ENCODE results near the gene LAMA2.

GRCh38 chr6:129416337-129416990 is 533.5 kb downstream of the LAMA2 start:
- TF ChIP-seq, protein P1, sequence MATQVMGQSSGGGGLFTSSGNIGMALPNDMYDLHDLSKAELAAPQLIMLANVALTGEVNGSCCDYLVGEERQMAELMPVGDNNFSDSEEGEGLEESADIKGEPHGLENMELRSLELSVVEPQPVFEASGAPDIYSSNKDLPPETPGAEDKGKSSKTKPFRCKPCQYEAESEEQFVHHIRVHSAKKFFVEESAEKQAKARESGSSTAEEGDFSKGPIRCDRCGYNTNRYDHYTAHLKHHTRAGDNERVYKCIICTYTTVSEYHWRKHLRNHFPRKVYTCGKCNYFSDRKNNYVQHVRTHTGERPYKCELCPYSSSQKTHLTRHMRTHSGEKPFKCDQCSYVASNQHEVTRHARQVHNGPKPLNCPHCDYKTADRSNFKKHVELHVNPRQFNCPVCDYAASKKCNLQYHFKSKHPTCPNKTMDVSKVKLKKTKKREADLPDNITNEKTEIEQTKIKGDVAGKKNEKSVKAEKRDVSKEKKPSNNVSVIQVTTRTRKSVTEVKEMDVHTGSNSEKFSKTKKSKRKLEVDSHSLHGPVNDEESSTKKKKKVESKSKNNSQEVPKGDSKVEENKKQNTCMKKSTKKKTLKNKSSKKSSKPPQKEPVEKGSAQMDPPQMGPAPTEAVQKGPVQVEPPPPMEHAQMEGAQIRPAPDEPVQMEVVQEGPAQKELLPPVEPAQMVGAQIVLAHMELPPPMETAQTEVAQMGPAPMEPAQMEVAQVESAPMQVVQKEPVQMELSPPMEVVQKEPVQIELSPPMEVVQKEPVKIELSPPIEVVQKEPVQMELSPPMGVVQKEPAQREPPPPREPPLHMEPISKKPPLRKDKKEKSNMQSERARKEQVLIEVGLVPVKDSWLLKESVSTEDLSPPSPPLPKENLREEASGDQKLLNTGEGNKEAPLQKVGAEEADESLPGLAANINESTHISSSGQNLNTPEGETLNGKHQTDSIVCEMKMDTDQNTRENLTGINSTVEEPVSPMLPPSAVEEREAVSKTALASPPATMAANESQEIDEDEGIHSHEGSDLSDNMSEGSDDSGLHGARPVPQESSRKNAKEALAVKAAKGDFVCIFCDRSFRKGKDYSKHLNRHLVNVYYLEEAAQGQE (IDR thresholded peaks at IDR 0.05; ENCODE audit: insufficient read depth in 1 of 2, low read depth in 2 of 2, low read length in 1 of 2), result no peak
- TF ChIP-seq CTCF (IDR thresholded peaks at IDR 0.05) (no peak), TCF7L2 (IDR thresholded peaks at IDR 0.05; ENCODE audit: low read depth, low read length) (no peak), POLR2AphosphoS5 (IDR thresholded peaks at IDR 0.05; ENCODE audit: low read depth, low read length) (no peak)
